GM10847 (cell line): ENCODE measurements around the gene ETNK2.

Experiments used
- POLR2A ChIP-seq: IDR thresholded peaks from 2 replicates; pipeline ENCODE4 v1.6.1; 2011; ENCODE audit not compliant: insufficient read length; ENCODE audit errors: extremely low read depth

Gene ETNK2

DNA sequence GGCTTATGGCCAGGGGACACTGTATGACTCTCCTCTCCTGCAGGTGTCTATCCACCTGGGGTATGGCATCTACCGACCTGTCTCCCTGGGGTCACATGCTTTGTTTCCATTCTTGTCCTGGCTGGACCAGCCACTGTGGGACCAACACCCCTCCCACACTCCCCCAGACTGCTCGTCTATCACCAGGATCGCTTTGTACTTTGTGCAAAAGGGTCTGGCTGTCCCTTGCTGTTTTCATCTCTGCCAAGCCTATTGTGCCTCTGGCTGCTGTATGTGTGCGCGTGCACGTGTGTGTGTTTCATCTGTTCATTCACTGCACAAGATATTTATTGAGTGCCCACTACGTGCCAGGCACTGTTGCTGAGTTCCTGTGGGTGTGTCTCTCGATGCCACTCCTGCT, 25.5 kb downstream of the ETNK2 start:
- TF ChIP-seq POLR2A = no peak

DNA sequence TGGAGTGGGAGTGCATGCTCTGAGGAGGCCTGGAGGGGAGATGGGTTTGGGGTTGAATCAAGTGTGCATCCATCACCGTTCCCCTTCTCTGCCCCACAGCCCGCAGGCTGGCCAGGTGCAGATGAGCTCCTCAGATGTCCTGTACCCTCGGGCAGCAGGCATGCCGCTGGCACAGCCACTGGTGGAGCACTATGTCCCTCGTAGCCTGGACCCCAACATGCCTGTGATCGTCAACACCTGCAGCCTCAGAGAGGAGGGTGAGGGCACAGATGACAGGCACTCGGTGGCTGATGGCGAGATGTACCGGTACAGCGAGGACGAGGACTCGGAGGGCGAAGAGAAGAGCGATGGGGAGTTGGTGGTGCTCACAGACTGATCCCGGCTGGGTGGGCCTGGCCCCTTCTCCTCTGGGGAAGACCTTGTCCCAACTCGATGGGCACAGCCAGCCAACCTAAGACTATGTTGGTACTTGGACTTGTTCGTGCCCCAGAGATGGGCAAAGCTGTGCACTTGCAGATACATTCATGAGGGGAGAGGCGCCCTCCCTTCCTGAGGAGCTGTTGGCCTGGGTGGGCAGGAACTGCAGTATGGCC, 26.0 kb downstream of the ETNK2 start:
- TF ChIP-seq POLR2A = no peak

DNA sequence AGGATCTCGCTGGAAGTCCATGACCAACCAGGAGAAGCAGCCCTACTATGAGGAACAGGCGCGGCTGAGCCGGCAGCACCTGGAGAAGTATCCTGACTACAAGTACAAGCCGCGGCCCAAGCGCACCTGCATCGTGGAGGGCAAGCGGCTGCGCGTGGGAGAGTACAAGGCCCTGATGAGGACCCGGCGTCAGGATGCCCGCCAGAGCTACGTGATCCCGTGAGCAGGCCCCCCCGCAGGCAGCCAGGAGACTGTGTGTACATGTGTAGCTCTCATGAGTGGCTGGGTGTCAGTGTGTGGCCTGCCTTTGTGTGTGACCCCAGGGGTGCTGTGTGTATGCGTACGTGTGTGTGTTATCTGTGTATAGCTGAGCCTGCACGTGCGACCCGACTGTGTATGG, 27.2 kb downstream of the ETNK2 start:
- TF ChIP-seq POLR2A = no peak

DNA sequence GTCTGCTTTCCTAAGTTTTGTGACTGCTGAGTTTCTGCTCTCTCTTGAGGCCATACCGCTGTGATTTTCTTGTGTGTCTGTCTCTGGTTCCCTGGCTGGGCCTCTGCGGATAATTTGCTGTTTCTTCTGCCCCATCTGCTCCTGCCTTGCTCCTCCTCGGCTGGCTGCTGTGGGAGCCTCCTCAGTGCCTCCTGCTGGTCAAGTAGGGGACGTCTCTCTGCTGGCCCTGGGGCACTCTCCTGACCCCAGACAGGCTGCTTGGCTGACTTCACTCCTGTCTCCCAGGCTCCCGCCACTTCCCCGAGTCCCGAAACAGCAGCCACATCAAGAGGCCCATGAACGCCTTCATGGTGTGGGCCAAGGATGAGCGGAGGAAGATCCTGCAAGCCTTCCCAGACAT, 28.5 kb downstream of the ETNK2 start:
- no peak for TF ChIP-seq POLR2A

DNA sequence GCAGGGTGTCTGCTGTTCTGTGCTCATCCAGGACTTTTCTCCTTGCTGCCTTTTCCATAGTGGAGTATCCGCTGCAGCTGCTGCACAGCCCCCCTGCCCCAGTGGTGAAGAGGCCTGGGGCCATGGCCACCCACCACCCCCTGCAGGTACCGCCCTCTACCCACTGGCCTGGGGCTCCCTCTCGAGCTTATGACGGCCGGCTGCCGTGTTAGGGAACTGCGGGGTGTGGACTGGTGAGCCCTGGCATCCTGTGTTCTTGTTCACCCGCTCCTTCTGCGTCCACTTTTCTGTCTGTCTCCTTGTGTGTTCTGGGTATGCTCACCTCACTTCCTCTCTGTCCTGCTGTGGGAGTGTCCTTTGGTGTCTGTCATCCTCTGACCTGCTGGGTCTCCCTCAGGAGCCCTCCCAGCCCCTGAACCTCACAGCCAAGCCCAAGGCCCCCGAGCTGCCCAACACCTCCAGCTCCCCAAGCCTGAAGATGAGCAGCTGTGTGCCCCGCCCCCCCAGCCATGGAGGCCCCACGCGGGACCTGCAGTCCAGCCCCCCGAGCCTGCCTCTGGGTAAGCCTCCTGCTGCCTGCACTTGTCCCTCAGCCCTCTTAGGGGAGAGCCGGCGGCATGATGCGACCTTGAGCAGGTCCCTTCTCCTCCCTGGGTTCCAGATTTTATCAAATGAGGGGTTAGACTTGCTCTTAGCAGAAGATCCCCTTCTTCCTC, 29.8 kb downstream of the ETNK2 start:
- TF ChIP-seq POLR2A = no peak

DNA sequence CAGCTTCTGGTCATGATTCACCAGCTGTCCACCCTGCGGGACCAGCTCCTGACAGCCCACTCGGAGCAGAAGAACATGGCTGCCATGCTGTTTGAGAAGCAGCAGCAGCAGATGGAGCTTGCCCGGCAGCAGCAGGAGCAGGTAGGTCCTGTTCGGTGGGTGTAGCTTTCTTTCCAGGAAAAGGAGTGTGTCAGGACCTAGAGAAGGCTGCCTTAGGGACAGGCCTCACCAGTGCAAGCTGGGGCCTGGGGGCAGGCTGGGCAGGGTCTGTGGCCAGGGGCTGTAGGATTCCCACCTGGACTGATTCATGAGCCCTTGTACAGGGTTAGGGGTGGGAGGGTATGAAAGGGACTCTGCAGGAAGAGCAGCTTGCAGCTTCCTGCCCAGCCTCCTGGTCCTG, 35.3 kb downstream of the ETNK2 start:
- no peak for TF ChIP-seq POLR2A

DNA sequence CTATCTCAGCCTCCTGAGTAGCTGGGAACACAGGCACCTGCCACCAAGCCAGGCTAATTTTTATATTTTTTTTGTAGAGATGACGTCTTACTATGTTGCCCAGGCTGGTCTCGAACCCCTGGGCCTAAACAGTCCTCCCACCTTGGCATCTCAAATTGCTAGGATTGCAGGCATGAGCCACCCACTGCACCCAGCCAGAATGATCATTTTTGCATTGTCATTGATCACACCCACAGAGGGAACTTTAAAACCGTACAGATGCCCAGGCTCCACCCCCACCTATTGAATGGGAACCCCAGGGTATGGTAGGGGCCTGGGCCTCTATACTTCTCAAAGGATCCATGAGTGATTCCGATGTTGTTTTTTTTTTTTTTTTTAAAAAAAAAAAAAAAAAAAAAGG, 36.7 kb downstream of the ETNK2 start:
- no peak for TF ChIP-seq POLR2A

DNA sequence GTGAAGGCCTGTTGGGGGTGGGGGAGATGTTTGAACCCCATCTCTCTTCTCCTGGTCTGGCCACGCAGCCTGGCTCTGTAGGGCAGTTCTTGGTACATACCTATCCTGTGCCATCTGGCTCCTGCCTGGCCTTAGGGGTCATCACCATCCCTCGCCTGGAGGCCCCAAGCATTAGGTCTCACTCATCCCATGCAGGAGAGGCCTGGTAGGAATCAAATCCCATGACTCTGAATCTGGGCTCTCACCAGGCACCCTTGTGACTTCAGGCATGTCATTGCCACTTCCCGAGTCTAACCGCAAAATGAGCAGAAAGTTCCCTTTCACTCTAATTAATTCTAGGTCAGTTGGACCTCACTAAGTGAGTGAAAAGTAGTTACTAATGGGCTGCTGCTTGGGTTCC, 37.2 kb downstream of the ETNK2 start:
- TF ChIP-seq POLR2A = no peak

DNA sequence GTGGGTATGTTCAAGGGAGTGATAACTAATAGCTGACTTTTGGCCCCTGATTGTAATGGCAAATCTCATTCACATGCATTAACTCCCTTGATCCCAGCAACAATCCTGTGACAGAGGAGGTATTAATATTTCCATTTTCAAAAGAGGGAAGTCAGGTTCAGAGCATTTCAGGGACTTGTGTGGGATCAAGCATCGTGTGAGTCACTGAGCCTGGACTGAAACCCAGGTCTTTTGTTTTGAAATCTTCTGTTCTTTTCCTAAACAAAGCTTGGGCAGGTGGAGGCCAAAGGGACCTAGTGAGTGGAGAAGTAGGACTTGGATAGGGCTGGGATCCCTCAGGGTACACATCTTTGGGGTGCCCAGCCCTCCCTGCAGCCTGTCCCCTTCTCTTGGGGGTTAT, 37.9 kb downstream of the ETNK2 start:
- no peak for TF ChIP-seq POLR2A

DNA sequence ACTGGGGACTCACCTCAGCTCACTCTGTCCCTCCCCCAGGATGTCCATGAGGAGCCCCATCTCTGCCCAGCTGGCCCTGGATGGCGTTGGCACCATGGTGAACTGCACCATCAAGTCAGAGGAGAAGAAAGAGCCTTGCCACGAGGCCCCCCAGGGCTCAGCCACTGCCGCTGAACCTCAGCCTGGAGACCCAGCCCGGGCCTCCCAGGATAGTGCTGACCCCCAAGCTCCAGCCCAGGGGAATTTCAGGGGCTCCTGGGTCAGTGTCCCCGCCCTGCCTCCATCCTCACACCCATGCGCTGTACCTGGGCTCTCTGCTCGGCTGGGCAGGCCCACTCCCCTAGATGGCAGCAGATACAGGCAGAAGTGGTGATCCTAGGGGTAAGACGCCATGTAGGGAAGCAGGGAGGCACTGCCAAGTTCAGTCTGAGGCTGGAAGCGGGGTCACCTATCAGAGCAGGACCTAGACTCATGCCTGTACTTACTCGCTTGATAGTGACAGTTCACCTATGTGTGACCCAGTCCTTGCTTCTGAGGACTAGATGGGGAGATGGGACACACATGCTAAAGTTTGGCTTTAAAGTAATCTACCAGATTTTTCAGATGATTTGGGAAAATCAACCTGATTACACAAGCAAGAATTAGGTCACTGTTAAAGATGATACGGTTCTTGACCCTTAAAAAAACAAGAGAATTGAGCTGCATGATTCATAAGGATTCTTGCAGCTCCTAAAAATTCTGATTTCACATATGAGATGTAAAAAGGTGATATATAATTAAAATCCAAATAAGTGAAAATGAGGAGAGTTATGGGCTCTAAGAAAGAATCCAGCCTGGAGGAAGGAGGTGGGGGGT, 38.7 kb downstream of the ETNK2 start:
- no peak for TF ChIP-seq POLR2A

DNA sequence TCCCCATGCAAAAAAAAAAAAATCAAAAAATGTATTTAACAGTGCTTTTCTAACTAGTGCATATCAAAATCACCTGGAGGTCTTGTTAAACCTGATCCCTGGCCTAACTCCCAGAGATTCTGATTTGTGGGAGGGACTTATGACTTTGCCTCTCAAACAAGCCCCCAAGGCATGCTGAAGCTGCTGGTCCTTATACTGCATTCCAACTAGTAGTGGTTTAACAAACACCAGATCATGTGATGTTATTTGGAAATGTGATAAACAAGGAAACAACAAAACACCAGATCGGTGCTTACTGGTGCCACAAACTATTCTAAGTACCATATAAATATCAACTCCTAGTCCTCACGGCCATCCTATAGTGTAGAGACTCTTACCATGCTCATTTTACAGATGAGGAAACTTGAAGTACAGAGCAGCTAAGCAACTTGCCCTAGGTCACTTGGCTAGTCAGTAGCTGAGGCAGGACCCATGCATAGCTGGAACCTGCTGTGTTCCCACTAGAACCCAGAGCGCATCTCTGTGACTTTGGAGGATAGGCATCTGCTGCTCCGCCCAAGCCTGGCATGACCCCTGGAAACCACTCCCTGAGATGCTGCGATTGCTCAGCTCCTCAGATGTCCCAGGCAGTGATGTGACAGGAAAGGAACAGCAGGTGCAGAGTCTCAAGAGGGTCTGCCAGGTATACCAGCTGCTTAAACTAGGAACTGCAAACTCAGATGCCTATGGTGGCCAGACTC, 40.8 kb downstream of the ETNK2 start:
- TF ChIP-seq POLR2A = no peak

DNA sequence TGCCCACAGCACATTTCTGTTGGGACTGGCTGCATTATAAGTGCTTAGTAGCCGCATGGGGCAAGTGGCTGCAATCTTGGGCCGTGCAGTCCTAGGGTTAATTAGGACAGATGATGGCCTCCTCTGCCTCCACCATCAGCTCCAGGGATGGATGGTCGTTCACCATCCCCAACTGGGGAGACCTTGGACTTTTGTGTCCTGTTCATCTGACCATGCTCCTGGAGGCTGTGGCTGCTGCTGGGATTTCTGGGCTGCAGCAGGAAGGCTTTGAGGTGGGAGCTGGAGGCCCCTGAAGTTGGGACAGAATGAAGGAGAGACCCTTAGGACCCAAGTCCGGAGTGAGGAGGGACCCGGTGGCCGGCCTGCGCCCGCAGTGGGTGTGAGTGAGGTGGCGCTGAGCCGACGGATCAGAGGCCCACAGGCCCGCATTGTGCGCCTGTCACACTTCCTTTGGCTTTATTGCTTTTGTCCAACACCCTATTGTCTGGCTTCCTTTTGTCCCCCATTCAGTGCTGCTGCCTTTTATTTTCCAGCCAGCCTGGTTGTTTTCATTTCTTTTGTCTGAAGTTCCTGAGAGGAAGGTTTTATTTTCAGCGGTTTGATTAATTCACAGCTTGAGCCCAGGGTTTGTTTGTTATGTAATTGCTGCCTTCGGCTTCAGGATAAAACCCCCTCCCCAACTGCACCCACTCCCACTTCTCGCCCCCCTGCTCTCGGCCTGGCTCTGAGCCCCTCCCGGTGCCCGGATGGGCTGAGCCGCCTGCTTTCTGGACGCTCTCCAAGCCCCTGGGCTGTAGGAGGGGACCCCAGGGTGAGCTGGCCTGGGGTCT, 43.3 kb downstream of the ETNK2 start:
- no peak for TF ChIP-seq POLR2A

DNA sequence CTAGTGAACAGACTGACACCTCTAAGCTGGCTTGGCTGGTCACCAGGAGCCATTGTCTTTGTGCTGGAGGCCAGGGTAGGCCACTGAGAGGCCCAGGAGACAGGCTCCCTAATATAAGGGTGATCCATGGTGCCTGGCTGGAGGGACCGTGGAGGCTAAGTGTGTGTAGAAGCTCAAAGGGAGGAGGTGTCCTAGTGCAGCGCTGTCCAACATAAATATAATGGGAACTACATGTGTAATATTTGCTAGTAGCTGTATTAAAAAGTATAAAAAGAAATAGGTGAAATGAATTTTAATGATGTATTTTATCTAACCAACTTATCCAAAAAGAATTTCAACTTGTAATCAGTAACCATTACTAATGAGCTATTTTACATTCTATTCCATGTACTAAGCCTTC, 44.0 kb downstream of the ETNK2 start:
- no peak for TF ChIP-seq POLR2A

DNA sequence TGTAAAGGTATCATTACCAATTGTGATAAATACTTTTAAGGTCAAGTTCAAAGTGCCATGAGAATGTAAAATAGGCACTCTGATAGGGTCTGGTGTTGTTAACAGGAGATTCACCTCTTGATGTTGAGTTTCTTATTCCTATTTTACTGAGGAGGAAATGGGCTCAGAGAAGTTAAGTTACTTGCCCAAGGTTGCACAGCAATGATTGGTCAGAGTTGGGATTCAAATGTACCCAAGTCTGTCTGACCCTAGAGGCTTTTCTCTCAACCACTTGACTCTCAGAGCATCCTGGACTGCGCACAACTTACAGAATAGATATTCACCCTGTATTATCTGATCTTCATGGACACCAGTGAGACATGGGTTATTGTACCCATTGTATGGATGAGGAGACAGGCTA, 45.0 kb downstream of the ETNK2 start:
- no peak for TF ChIP-seq POLR2A

DNA sequence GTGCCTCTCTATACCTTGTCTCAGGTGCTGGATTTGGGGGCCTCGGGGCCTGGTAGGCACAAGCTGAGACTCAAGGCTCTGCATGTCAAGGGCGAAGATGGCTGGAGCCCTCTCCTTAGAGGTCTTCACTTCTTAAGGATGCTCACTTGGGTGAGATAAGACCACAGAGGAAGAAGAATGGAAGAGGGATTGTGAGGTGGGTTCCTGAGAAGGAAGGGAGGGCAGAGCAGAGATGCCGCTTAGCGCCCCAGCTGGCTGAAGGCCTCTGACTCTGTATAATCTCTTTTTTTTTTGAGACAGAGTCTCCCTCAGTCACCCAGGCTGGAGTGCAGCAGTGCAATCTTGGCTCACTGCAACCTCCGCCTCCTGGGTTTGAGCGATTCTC, 46.7 kb downstream of the ETNK2 start:
- TF ChIP-seq POLR2A = no peak
